ENCODE results near the gene ABCC11.
A peak's percentile ranks its signal among the peaks of the same experiment; 100 is the strongest.
"Not testable (repeated sequence)": the region's sequence is repeated elsewhere in the genome, so short reads cannot be mapped to it uniquely, and the experiment has no call there.

The ABCC11 gene

GRCh38 chr16:48168075-48168474 is 79.3 kb downstream of the ABCC11 start:
- DNase-seq (ENCODE audit: low spot score) (no peak), ATAC-seq (ENCODE audit: low read depth) (no peak)
- Histone ChIP-seq H3K4me1 (ENCODE audit: insufficient read depth, poor library complexity, severe bottlenecking) (peaks cover 16% of the 10 kb centered on the region), H3K9me3 (ENCODE audit: severe bottlenecking) (no peaks in the 10 kb centered on the region), H3K36me3 (ENCODE audit: low read depth) (no peaks in the 10 kb centered on the region), H3K4me3 (ENCODE audit: severe bottlenecking) (no peak overlapping the region), H3K27me3 (ENCODE audit: insufficient read depth, poor library complexity, severe bottlenecking) (no peaks in the 10 kb centered on the region), H3K27ac (ENCODE audit: poor library complexity, severe bottlenecking) (no peak overlapping the region)
- TF ChIP-seq CTCF (IDR thresholded peaks at IDR 0.05; ENCODE audit: poor library complexity, severe bottlenecking): no peak

- H3K27ac ChIP-seq (ENCODE audit: poor library complexity, severe bottlenecking); H3K4me3 ChIP-seq (ENCODE audit: severe bottlenecking); DNase-seq (ENCODE audit: low spot score); H3K9me3 ChIP-seq (ENCODE audit: severe bottlenecking); H3K27me3 ChIP-seq (ENCODE audit: insufficient read depth, poor library complexity, severe bottlenecking); ATAC-seq (ENCODE audit: low read depth); H3K36me3 ChIP-seq (ENCODE audit: low read depth): not testable (repeated sequence)
- H3K4me1 ChIP-seq (ENCODE audit: insufficient read depth, poor library complexity, severe bottlenecking): peaks cover 16% of the 10 kb centered on the region
Measured at GRCh38 chr16:48166617-48167016, 80.7 kb downstream of the ABCC11 start.

- ATAC-seq (ENCODE audit: low read depth): peak; percentile 59
- Histone ChIP-seq H3K36me3 (ENCODE audit: low read depth) (no peaks in the 10 kb centered on the region), H3K27ac (ENCODE audit: poor library complexity, severe bottlenecking) (no peak overlapping the region), H3K4me3 (ENCODE audit: severe bottlenecking) (no peak overlapping the region), H3K9me3 (ENCODE audit: severe bottlenecking) (no peaks in the 10 kb centered on the region), H3K27me3 (ENCODE audit: insufficient read depth, poor library complexity, severe bottlenecking) (no peaks in the 10 kb centered on the region), H3K4me1 (ENCODE audit: insufficient read depth, poor library complexity, severe bottlenecking) (peaks cover 16% of the 10 kb centered on the region)
- TF ChIP-seq CTCF (IDR thresholded peaks at IDR 0.05; ENCODE audit: poor library complexity, severe bottlenecking): no peak
- DNase-seq (ENCODE audit: low spot score): no peak
Measured at GRCh38 chr16:48165961-48166578, 81.3 kb downstream of the ABCC11 start.

- Histone ChIP-seq H3K9me3 (ENCODE audit: severe bottlenecking) (no peaks in the 10 kb centered on the region), H3K4me3 (ENCODE audit: severe bottlenecking) (no peak overlapping the region), H3K4me1 (ENCODE audit: insufficient read depth, poor library complexity, severe bottlenecking) (peaks cover 16% of the 10 kb centered on the region), H3K36me3 (ENCODE audit: low read depth) (no peaks in the 10 kb centered on the region), H3K27ac (ENCODE audit: poor library complexity, severe bottlenecking) (peak overlapping the region; percentile 7), H3K27me3 (ENCODE audit: insufficient read depth, poor library complexity, severe bottlenecking) (no peaks in the 10 kb centered on the region)
- peak; percentile 92 for TF ChIP-seq CTCF (IDR thresholded peaks at IDR 0.05; ENCODE audit: poor library complexity, severe bottlenecking)
- peak; percentile 93 for ATAC-seq (ENCODE audit: low read depth)
- DNase-seq (ENCODE audit: low spot score): no peak
Measured at GRCh38 chr16:48164907-48165715, 82.2 kb downstream of the ABCC11 start.

- no peaks in the 10 kb centered on the region for H3K36me3 ChIP-seq (ENCODE audit: low read depth)
- DNase-seq (ENCODE audit: low spot score) (no peak), ATAC-seq (ENCODE audit: low read depth) (no peak)
- no peak overlapping the region for H3K4me3 ChIP-seq (ENCODE audit: severe bottlenecking)
- no peaks in the 10 kb centered on the region for H3K9me3 ChIP-seq (ENCODE audit: severe bottlenecking)
- H3K27me3 ChIP-seq (ENCODE audit: insufficient read depth, poor library complexity, severe bottlenecking): no peaks in the 10 kb centered on the region
- TF ChIP-seq CTCF (IDR thresholded peaks at IDR 0.05; ENCODE audit: poor library complexity, severe bottlenecking): no peak
- H3K4me1 ChIP-seq (ENCODE audit: insufficient read depth, poor library complexity, severe bottlenecking): peaks cover 24% of the 10 kb centered on the region
- no peak overlapping the region for H3K27ac ChIP-seq (ENCODE audit: poor library complexity, severe bottlenecking)
Measured at GRCh38 chr16:48162839-48163410, 84.4 kb downstream of the ABCC11 start.
